MCF 10A (cell line): ENCODE results near the gene PTPRG. TPM values are rescaled to one million over a fixed set of nuclear protein-coding genes. Genes with fewer than 3 reads are reported as not detected.

Source experiments
- BruUV-seq: library from RNA; stranded (reverse); fragments of 400-500 nt; replicated peaks from 2 replicates; lab custom pipeline; 2021; lab: Mats Ljungman, UMichigan
- CTCF ChIA-PET: fragments of 300-600 bp; sonication (Branson Sonifier 250); formaldehyde crosslinking; extraction: SDS; loops from one replicate; lab custom pipeline; 2021; ENCODE audit warnings: antibody characterized with exemption, inconsistent platforms; lab: Yijun Ruan, JAX
- POLR2A ChIA-PET: fragments of 300-600, 350-650 bp; sonication (Branson Sonifier 250); formaldehyde crosslinking; extraction: SDS; loops from one replicate; lab custom pipeline; 2020; ENCODE audit warnings: antibody characterized with exemption, inconsistent platforms; lab: Yijun Ruan, JAX
- DNase-seq: peaks from one replicate; pipeline ENCODE4 v3.0.0-alpha.2; 2018; ENCODE audit not compliant: unreplicated experiment
- H3K27ac Mint-ChIP-seq: one replicate; pipeline ENCODE4 v1.8.0; 2022; ENCODE audit warnings: mild to moderate bottlenecking, low read depth, mixed read lengths; ENCODE audit not compliant: unreplicated experiment
- H3K27me3 Mint-ChIP-seq: one replicate; pipeline ENCODE4 v1.8.0; 2022; ENCODE audit warnings: mixed read lengths; ENCODE audit not compliant: insufficient read depth, unreplicated experiment
- H3K36me3 Mint-ChIP-seq: one replicate; pipeline ENCODE4 v1.8.0; 2022; ENCODE audit warnings: mild to moderate bottlenecking, moderate library complexity, mixed read lengths; ENCODE audit not compliant: insufficient read depth, unreplicated experiment
- H3K4me1 Mint-ChIP-seq: one replicate; pipeline ENCODE4 v1.8.0; 2022; ENCODE audit warnings: mixed read lengths; ENCODE audit not compliant: insufficient read depth, unreplicated experiment
- H3K4me3 Mint-ChIP-seq: one replicate; pipeline ENCODE4 v1.8.0; 2022; ENCODE audit warnings: mild to moderate bottlenecking, moderate library complexity, mixed read lengths; ENCODE audit not compliant: unreplicated experiment
- H3K9me3 Mint-ChIP-seq: one replicate; pipeline ENCODE4 v1.8.0; 2022; ENCODE audit warnings: mixed read lengths; ENCODE audit not compliant: unreplicated experiment
- intact Hi-C: fragments of 100-400 bp; cut with micrococcal nuclease; formaldehyde crosslinking; loops from 2 replicates; pipeline ENCODE4 v1.14.1; 2022
- total RNA-seq: library from RNA; stranded (reverse); gene quantifications from 2 replicates; pipeline ENCODE4 v1.2.3, GENCODE V29; 2022
- TF ChIP-seq, protein P1 (sequence below): fragments of 200-600 bp; IDR thresholded peaks from one replicate; pipeline ENCODE4 v1.8.0; 2022; ENCODE audit warnings: antibody characterized with exemption, mild to moderate bottlenecking; ENCODE audit not compliant: unreplicated experiment

The PTPRG gene
- total RNA-seq, 1 experiment from 2014 or later: 54.5 TPM

- CTCF ChIA-PET: interaction anchor here (0.7 kb wide), 1 partner anchor 328 kb away, joined by 3 read pairs; no protein-coding TSS in a partner anchor
- no TSS peak for BruUV-seq
- Mint-ChIP-seq H3K4me1 (peaks cover 8% of the 10 kb centered on the region), H3K27me3 (no peaks in the 10 kb centered on the region), H3K9me3 (no peaks in the 10 kb centered on the region), H3K27ac (no peak overlapping the region), H3K36me3 (peaks cover 12% of the 10 kb centered on the region), H3K4me3 (no peak overlapping the region)
- POLR2A ChIA-PET: interaction anchor here (0.7 kb wide), 1 partner anchor 19 kb away, joined by 3 read pairs; no protein-coding TSS in a partner anchor
- no peak for DNase-seq
- TF ChIP-seq, protein P1, sequence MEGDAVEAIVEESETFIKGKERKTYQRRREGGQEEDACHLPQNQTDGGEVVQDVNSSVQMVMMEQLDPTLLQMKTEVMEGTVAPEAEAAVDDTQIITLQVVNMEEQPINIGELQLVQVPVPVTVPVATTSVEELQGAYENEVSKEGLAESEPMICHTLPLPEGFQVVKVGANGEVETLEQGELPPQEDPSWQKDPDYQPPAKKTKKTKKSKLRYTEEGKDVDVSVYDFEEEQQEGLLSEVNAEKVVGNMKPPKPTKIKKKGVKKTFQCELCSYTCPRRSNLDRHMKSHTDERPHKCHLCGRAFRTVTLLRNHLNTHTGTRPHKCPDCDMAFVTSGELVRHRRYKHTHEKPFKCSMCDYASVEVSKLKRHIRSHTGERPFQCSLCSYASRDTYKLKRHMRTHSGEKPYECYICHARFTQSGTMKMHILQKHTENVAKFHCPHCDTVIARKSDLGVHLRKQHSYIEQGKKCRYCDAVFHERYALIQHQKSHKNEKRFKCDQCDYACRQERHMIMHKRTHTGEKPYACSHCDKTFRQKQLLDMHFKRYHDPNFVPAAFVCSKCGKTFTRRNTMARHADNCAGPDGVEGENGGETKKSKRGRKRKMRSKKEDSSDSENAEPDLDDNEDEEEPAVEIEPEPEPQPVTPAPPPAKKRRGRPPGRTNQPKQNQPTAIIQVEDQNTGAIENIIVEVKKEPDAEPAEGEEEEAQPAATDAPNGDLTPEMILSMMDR: no peak
- intact Hi-C loops: no loop called here
Measured at GRCh38 chr3:61802772-61803171, 241.4 kb downstream of the PTPRG start.

- ChIA-PET POLR2A (interaction anchor here (0.6 kb wide), 1 partner anchor 203 kb away, joined by 4 read pairs; no protein-coding TSS in a partner anchor), CTCF (interaction anchor here (0.6 kb wide), 1 partner anchor 249 kb away, joined by 4 read pairs; no protein-coding TSS in a partner anchor)
- Mint-ChIP-seq H3K27me3 (no peaks in the 10 kb centered on the region), H3K27ac (no peak overlapping the region), H3K4me1 (peaks cover 8% of the 10 kb centered on the region), H3K4me3 (no peak overlapping the region), H3K36me3 (peaks cover 11% of the 10 kb centered on the region), H3K9me3 (no peaks in the 10 kb centered on the region)
- no peak for DNase-seq
- TF ChIP-seq, protein P1: no peak
- intact Hi-C loops: no loop called here
- BruUV-seq: no TSS peak
Measured at GRCh38 chr3:61803983-61804382, 242.6 kb downstream of the PTPRG start.

- Mint-ChIP-seq H3K36me3 (peaks cover 12% of the 10 kb centered on the region), H3K9me3 (no peaks in the 10 kb centered on the region), H3K27me3 (no peaks in the 10 kb centered on the region), H3K4me3 (no peak overlapping the region), H3K4me1 (peaks cover 8% of the 10 kb centered on the region), H3K27ac (no peak overlapping the region)
- no peak for DNase-seq
- BruUV-seq: no TSS peak
- ChIA-PET POLR2A (interaction anchor here (0.6 kb wide), 1 partner anchor 204 kb away, joined by 4 read pairs; no protein-coding TSS in a partner anchor), CTCF (interaction anchor here (0.6 to 0.7 kb wide), 3 partner anchors 9 to 529 kb away, joined by 4 read pairs; no protein-coding TSS in a partner anchor)
- intact Hi-C loops: no loop called here
- TF ChIP-seq, protein P1: no peak
Measured at GRCh38 chr3:61804782-61805181, 243.4 kb downstream of the PTPRG start.

DNA sequence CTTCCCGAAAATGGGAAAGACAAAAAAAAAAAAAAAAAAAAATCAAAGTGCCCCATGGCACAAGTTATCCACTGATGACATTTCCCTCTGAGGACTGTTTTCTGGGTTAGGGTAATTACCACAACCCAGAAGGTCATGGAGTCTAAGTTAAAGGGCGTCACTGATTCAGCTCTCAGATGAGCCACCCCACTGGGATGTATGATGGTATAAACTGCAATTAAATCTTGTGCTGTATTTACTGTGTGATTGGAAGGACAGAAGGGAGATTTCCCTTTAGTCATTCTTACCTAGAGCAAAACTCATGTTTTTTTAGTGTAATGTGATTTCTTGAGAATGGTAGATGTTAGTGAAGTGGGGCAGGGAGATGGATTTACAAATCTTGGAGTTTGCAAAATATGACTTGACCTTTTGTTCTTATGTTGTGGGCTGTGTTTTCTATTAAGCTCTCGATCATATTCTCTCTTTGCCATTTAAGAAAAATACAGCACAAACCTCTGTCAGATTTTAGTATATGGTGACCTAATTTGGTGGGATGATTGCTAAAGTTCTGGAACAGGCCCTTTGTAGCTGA lies 244.2 kb downstream of the PTPRG start:
- intact Hi-C loops: no loop called here
- TF ChIP-seq, protein P1: no peak
- H3K4me1 Mint-ChIP-seq: peaks cover 14% of the 10 kb centered on the region
- POLR2A ChIA-PET: no interaction called here
- H3K27me3 Mint-ChIP-seq: no peaks in the 10 kb centered on the region
- H3K4me3 Mint-ChIP-seq: no peak overlapping the region
- H3K27ac Mint-ChIP-seq: peak overlapping the region; percentile 16
- H3K36me3 Mint-ChIP-seq: peaks cover 16% of the 10 kb centered on the region
- CTCF ChIA-PET: interaction anchor here (0.7 kb wide), 1 partner anchor 10 kb away, joined by 4 read pairs; no protein-coding TSS in a partner anchor
- DNase-seq: no peak
- no peaks in the 10 kb centered on the region for H3K9me3 Mint-ChIP-seq
- no TSS peak for BruUV-seq
